ENCODE data around the gene ERICH6.

ERICH6 gene

GRCh38 chr3:150738688-150739087 is 35.0 kb upstream of the ERICH6 start:
- no peaks in the 10 kb centered on the region for H3K27me3 ChIP-seq (ENCODE audit: insufficient read depth, low read length, poor library complexity)
- H3K27ac ChIP-seq (ENCODE audit: low read length), result no peak overlapping the region
- no peak overlapping the region for H3K9ac ChIP-seq (ENCODE audit: low read depth, low read length)
- H3K4me2 ChIP-seq (ENCODE audit: insufficient read depth, low read length), result no peak overlapping the region
- no peak for ATAC-seq (ENCODE audit: insufficient read depth, low read depth)
- no peak for DNase-seq
- TF ChIP-seq CTCF (IDR thresholded peaks at IDR 0.05; ENCODE audit: borderline replicate concordance, extremely low read depth, low read length, poor library complexity, severe bottlenecking), result no peak
- TF ChIP-seq EZH2 (IDR thresholded peaks at IDR 0.05; ENCODE audit: borderline replicate concordance, low read depth, low read length, severe bottlenecking), result no peak
- H2AFZ ChIP-seq (ENCODE audit: low read depth, low read length), result no peak overlapping the region
- H3K4me1 ChIP-seq (ENCODE audit: insufficient read depth, low read length), result peaks cover 2% of the 10 kb centered on the region; the same call in 1 of the 2 replicates
- H4K20me1 ChIP-seq (ENCODE audit: insufficient read depth, low read length), result peaks cover 24% of the 10 kb centered on the region
- H3K36me3 ChIP-seq (ENCODE audit: insufficient read depth, low read length), result peaks cover 22% of the 10 kb centered on the region
- no peaks in the 10 kb centered on the region for H3K9me3 ChIP-seq (ENCODE audit: insufficient read depth, low read length, severe bottlenecking)
- H3K4me3 ChIP-seq (ENCODE audit: low read depth in 1 of 2, low read length in 2 of 2), result no peak overlapping the region
- peaks cover 5% of the 10 kb centered on the region for H3K79me2 ChIP-seq (ENCODE audit: insufficient read depth, low read length)

- H2AFZ ChIP-seq (ENCODE audit: low read depth, low read length), result no peak overlapping the region
- no peaks in the 10 kb centered on the region for H3K27me3 ChIP-seq (ENCODE audit: insufficient read depth, low read length, poor library complexity)
- DNase-seq, result no peak
- no peak overlapping the region for H3K4me2 ChIP-seq (ENCODE audit: insufficient read depth, low read length)
- H3K9me3 ChIP-seq (ENCODE audit: insufficient read depth, low read length, severe bottlenecking), result no peaks in the 10 kb centered on the region
- TF ChIP-seq EZH2 (IDR thresholded peaks at IDR 0.05; ENCODE audit: borderline replicate concordance, low read depth, low read length, severe bottlenecking), result no peak
- TF ChIP-seq CTCF (IDR thresholded peaks at IDR 0.05; ENCODE audit: borderline replicate concordance, extremely low read depth, low read length, poor library complexity, severe bottlenecking), result no peak
- no peak overlapping the region for H3K27ac ChIP-seq (ENCODE audit: low read length)
- H4K20me1 ChIP-seq (ENCODE audit: insufficient read depth, low read length), result peaks cover 19% of the 10 kb centered on the region
- H3K4me3 ChIP-seq (ENCODE audit: low read depth in 1 of 2, low read length in 2 of 2), result no peak overlapping the region
- H3K4me1 ChIP-seq (ENCODE audit: insufficient read depth, low read length), result peaks cover 7% of the 10 kb centered on the region
- no peaks in the 10 kb centered on the region for H3K79me2 ChIP-seq (ENCODE audit: insufficient read depth, low read length)
- no peak for ATAC-seq (ENCODE audit: insufficient read depth, low read depth)
- no peak overlapping the region for H3K9ac ChIP-seq (ENCODE audit: low read depth, low read length)
- peaks cover 22% of the 10 kb centered on the region for H3K36me3 ChIP-seq (ENCODE audit: insufficient read depth, low read length)
Observed at GRCh38 chr3:150737874-150738679, 34.4 kb upstream of the ERICH6 start.

- peaks cover 16% of the 10 kb centered on the region for H3K36me3 ChIP-seq (ENCODE audit: insufficient read depth, low read length)
- H3K4me3 ChIP-seq (ENCODE audit: low read depth in 1 of 2, low read length in 2 of 2), result no peak overlapping the region
- no peaks in the 10 kb centered on the region for H3K27me3 ChIP-seq (ENCODE audit: insufficient read depth, low read length, poor library complexity)
- peaks cover 7% of the 10 kb centered on the region for H3K4me1 ChIP-seq (ENCODE audit: insufficient read depth, low read length)
- no peaks in the 10 kb centered on the region for H3K9me3 ChIP-seq (ENCODE audit: insufficient read depth, low read length, severe bottlenecking)
- no peak for TF ChIP-seq CTCF (IDR thresholded peaks at IDR 0.05; ENCODE audit: borderline replicate concordance, extremely low read depth, low read length, poor library complexity, severe bottlenecking)
- TF ChIP-seq EZH2 (IDR thresholded peaks at IDR 0.05; ENCODE audit: borderline replicate concordance, low read depth, low read length, severe bottlenecking), result no peak
- ATAC-seq (ENCODE audit: insufficient read depth, low read depth), result no peak
- H4K20me1 ChIP-seq (ENCODE audit: insufficient read depth, low read length), result peaks cover 12% of the 10 kb centered on the region
- no peaks in the 10 kb centered on the region for H3K79me2 ChIP-seq (ENCODE audit: insufficient read depth, low read length)
- H3K27ac ChIP-seq (ENCODE audit: low read length), result no peak overlapping the region
- DNase-seq, result no peak
- H3K4me2 ChIP-seq (ENCODE audit: insufficient read depth, low read length), result no peak overlapping the region
- H2AFZ ChIP-seq (ENCODE audit: low read depth, low read length), result no peak overlapping the region
- H3K9ac ChIP-seq (ENCODE audit: low read depth, low read length), result no peak overlapping the region
Observed at GRCh38 chr3:150736903-150737832, 33.4 kb upstream of the ERICH6 start.

Data from DND-41 (cell line).